Measurements from ENCODE around the gene SCART1. TPM values are rescaled to one million over a fixed set of nuclear protein-coding genes. Genes with fewer than 3 reads are reported as not detected.
A peak's percentile ranks its signal among the peaks of the same experiment; 100 is the strongest.
"Not testable (repeated sequence)": the region's sequence is repeated elsewhere in the genome, so short reads cannot be mapped to it uniquely, and the experiment has no call there.

Gene SCART1
- polyA plus RNA-seq, 6 donors from 2014 or later, result 0.08 TPM; not detected in 5

DNA sequence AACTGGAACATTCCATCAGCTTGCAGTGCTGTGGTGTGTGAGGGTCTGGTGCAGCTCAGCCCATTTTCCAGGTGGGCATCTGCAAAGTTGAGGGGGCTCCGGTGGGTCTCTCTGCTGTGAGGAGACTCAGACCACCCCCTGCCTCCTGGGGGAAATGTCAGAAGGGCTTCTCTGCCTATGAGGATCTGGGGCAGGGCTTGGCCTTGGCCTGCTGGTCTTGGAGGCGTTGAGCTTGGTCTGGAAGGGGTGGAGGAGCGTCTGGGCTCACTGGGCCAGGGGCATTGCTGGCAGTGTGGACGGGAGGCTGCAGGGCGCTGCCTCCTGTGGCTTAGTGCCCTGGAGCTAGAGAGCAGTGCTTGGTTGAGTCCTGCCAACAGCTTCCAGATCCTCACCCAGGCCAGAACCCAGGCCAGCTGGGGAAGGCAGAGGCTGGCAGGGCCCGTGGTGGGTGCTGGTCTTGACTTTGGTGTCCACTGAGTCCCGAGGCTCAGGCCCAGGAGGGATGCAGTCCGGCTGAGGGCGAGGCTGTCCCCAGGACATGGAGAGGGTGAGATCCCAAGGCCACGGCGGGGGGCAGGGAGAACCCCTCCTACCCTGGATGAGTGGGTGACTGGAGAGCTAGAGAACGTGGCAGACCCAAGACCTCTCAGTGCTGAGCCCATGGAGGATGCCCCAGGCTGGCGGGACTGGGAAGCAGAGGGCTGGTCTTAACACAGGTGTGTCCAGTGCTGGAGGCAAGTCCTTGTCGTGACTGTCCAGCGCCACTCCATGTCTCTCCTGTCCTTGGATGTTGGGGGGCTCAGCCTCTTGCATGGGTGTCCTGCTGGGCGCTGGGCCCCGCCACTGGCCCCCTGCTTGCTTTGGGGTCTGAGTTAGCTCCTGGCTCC is 32.2 kb upstream of the SCART1 start:
- no peak for DNase-seq

DNA sequence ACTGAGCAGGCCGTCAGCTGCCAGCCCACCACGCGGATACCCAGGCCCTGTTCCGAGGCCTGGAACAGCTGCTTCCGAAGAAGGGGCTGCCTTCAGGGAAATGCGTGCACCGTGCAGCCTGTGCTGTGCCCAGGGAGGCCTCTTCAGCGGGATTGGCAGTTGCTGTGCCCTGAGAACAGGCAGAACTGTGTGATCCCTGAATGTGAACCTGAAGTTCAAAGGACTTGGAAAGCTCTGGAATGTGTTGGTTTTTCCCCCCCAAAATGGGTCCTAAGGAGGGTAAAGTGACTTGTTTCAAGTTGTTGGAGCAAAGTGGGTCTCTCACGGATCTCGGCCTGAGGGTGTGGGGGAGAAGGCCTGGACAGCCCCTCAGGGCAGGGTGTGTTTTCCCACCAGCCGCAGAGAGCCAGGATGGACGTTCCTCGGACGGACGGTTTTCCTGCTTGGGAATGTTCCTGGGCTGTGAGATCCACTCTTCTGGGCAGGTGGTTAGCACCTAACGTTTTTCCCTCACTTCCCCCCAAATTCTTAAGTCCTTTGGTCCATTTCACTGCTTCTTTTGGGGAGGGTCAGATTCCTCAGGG is 31.4 kb upstream of the SCART1 start:
- peak overlapping the region in 1 of 6 donors; percentile 34 for H3K27ac Mint-ChIP-seq
- ATAC-seq (ENCODE audit: low read depth in 2 of 2), result no peak
- peaks cover 0 to 8% of the 10 kb centered on the region in 2 donors for H3K36me3 Mint-ChIP-seq
- H3K27me3 Mint-ChIP-seq, result no peaks in the 10 kb centered on the region
- H3K9me3 Mint-ChIP-seq, result no peaks in the 10 kb centered on the region
- H3K4me1 Mint-ChIP-seq, result peaks cover 6 to 10% (median 10%) of the 10 kb centered on the region in 3 donors
- peak overlapping the region in 5 of 8 donors; percentile 29 to 78 (median 54) for H3K4me3 Mint-ChIP-seq
- DNase-seq, result no peak

More for the DNA sequence above, 32.2 kb upstream of the SCART1 start:
- no peak for ATAC-seq (ENCODE audit: low read depth in 2 of 2)
- Mint-ChIP-seq H3K27ac (peak overlapping the region in 2 of 6 donors; percentile 74 to 95), H3K36me3 (peaks cover 0 to 8% of the 10 kb centered on the region in 2 donors), H3K9me3 (no peaks in the 10 kb centered on the region), H3K4me3 (peak overlapping the region in 5 of 8 donors; percentile 16 to 78 (median 31)), H3K4me1 (peaks cover 6 to 10% (median 10%) of the 10 kb centered on the region in 3 donors), H3K27me3 (no peaks in the 10 kb centered on the region)

DNA sequence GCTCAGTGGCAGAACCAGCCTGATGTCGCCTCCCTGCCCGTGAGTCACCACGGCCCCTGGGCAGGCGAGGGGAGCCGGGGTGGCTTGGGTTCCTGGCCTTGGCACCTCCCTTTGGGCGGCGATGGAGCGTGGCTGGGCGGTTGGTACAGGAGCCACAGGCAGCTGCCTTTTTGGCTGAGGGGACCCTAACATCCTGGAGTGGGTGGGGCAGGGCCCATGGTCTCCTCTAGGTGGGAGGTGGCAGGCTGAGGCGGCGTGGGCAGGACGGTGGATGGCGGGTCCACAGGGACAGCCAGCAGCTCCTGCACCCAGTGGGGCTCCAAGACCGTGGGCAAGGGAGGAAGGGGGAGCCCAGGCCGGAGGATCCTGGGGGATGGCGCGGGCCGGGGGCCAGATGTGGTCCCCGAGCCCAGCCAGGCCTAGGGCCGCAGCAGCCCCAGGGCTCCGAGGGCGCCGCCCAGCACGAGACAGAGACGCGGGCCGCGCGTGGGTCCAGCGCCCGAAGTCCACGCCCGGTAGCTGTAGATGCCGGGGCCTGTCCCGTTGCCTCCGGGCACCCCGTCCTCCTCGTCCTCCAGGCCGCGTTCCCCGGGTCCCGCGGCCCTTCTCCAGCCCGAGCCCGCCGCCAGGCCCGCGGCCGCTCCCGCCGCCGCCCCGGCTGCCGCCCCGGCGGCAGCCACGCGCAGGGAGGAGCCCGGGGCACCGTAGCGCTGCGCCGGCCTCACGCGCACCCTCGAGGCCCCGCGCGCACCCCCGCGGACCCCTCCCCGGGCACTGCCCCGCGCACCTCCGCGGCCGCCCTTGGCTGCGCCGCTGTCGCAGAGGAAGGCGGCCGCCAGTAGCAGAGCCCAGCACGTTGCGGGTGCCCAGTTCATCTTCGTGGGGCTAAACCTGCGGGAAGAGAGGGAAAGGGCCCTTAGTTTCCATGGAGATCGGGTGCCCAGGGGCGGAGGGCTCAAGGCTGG is 30.7 kb upstream of the SCART1 start:
- Mint-ChIP-seq H3K9me3 (peaks cover 0 to under 1% (median 0%) of the 10 kb centered on the region in 7 donors), H3K4me1 (peaks cover 6 to 10% (median 10%) of the 10 kb centered on the region in 3 donors), H3K27ac (peak overlapping the region in 3 of 6 donors; percentile 34 to 47 (median 37)), H3K36me3 (peaks cover 0 to 8% of the 10 kb centered on the region in 2 donors), H3K27me3 (no peaks in the 10 kb centered on the region), H3K4me3 (peak overlapping the region in 6 of 8 donors; percentile 56 to 84 (median 73))
- ATAC-seq (ENCODE audit: low read depth in 2 of 2) (peak; percentile 53 to 68), DNase-seq (no peak)

DNA sequence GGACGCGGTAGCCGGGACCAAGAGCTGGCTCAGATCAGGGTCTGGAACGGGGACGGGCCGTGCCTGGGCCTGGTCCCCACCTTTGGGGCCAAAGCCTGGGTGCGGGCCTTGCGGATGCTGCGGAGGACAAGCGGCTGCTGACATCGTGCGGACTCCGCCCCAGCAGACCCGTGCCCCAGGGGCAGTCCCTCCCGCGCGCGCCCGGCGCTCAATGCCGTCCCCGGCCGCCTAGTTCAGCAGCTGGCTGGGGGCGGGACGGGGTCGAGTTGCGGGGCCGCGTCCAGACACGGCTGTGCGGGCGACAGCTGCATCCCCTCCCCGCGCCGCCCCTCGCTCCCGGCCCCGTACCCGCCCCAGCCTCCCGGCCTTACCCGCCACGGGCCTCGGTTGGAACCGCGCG is 29.6 kb upstream of the SCART1 start:
- H3K27me3 Mint-ChIP-seq, DNase-seq, H3K27ac Mint-ChIP-seq, H3K9me3 Mint-ChIP-seq, H3K36me3 Mint-ChIP-seq, H3K4me1 Mint-ChIP-seq: not testable (repeated sequence)
- H3K4me3 Mint-ChIP-seq, result peak overlapping the region in 1 of 8 donors; percentile 78
- ATAC-seq (ENCODE audit: low read depth in 2 of 2), result peak; percentile 30 to 51

DNA sequence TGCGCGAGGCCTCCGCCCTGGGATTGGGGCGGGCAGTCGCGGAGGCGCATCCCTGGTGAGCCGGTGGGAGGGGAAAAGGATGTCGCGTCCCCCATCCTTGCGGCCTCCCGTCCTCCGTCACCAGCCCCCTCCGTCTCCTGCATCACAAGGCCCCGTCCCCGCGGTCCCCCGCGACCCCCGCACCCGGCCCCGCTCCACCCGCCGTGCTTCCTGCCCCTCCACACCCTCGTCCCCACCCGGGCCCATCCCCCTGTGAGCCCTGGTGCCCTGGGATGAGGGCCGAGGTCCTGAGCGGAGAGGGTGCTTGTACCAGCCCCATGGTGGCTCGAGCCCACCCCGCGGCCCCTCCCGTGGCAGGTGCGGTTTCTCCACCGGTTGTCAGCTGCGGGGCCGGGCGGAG is 29.1 kb upstream of the SCART1 start, which contains the start of gene SPRN:
TSS of gene SPRN (minus strand) at position 25 of the 400 bp plus-strand sequence. CDS start 944 bp downstream, outside the sequence.
- not testable (repeated sequence) for DNase-seq, H3K27me3 Mint-ChIP-seq, H3K4me1 Mint-ChIP-seq, H3K36me3 Mint-ChIP-seq
- Mint-ChIP-seq H3K4me3 (peak within 1 kb of the TSS in 6 of 8 donors; percentile 56 to 84 (median 73)), H3K9me3 (peaks cover 0 to 14% (median 8%) of the 10 kb centered on the region in 7 donors), H3K27ac (peak within 1 kb of the TSS in 2 of 6 donors; percentile 37 to 47)
- peak in 1 of 2 donors; percentile 12 for ATAC-seq (ENCODE audit: low read depth in 2 of 2)

DNA sequence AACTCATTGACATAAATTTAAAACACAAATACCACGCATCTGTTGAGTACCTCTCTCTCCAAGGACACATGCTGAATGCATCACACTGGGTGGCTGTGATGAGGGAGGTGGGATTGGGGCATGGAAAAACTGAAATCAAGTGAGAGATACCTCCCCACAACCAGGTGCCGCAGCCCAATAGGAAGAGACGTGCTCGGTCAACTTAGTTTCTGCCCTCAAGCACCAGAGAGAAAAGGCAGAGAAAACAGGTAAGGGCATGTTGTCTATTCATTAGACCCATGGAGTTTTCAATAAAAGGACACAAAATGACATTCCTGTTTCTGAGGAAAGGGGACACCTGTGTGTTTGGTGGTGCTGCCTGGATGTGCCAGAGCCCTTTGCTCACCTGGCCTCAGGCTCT is 24.2 kb upstream of the SCART1 start:
- ATAC-seq (ENCODE audit: low read depth in 2 of 2), result not testable (repeated sequence)

DNA sequence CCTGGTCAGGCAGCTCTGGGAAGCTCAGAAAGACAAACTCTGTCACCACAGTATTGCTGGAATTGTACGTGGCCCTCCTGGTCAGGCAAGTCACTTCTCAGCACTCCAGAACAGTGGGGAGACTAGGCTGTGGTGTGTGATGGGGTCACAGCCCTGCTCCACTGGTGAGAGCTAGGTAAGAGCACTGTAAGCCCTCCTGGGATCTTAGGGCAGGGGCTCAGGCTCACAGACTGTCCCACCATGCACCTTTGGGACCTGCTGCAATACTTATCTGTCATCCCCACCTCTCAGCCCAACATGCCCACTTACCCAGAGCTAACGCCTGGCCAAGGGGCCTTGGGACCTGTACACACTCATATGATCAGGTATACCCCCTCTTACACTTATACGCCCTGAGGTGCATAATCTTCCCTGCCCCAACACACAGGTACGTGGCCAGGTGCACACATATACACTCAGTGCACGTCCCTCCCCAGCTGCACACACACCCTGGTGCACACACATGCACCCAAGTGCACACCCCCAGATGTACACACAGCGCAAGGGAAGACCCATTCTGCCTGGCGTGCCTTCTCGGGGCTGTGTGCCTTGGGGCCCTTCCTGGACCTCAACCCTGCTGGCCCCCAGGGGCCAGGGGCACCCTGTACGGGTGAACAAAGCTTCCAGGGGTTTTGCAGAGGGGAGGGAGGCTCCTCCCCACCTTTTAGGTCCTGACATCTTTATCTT is 21.7 kb upstream of the SCART1 start:
- not testable (repeated sequence) for ATAC-seq (ENCODE audit: low read depth in 2 of 2); H3K36me3 Mint-ChIP-seq; DNase-seq; H3K4me3 Mint-ChIP-seq; H3K4me1 Mint-ChIP-seq; H3K27ac Mint-ChIP-seq
- peaks cover 5 to 12% (median 7%) of the 10 kb centered on the region in 3 donors for H3K27me3 Mint-ChIP-seq
- H3K9me3 Mint-ChIP-seq, result peaks cover 0 to 20% (median 9%) of the 10 kb centered on the region in 7 donors

More for the DNA sequence above, 24.2 kb upstream of the SCART1 start:
- not testable (repeated sequence) for DNase-seq, H3K27me3 Mint-ChIP-seq, H3K4me3 Mint-ChIP-seq, H3K4me1 Mint-ChIP-seq, H3K36me3 Mint-ChIP-seq
- Mint-ChIP-seq H3K27ac (peak overlapping the region in 2 of 6 donors; percentile 34 to 64), H3K9me3 (peaks cover 0 to 15% (median 9%) of the 10 kb centered on the region in 7 donors)

DNA sequence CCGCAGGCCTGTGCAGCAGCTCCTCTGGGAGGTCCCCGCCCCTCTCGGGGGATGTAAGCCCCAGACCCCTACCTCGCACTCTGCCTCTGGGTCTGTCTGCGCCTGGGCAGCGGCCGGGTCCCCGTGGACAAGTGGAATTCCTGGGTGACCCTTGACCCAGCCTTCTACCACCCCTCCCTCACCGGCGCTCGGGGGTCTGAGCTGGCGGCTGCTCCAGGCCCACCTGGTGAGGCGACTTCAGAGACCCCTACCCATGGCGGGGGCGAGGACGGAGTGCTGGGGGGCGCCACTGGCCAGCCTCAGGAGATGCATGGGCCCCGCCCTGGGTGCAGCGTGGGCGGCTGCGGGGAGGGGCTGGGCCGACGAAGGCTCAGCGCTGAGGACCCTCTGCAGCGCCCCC is 21.0 kb upstream of the SCART1 start:
- DNase-seq; H3K4me3 Mint-ChIP-seq; H3K36me3 Mint-ChIP-seq; H3K27ac Mint-ChIP-seq; H3K4me1 Mint-ChIP-seq; ATAC-seq (ENCODE audit: low read depth in 2 of 2): not testable (repeated sequence)
- Mint-ChIP-seq H3K9me3 (peaks cover 0 to 22% (median 9%) of the 10 kb centered on the region in 7 donors), H3K27me3 (peaks cover 5 to 12% (median 7%) of the 10 kb centered on the region in 3 donors)

DNA sequence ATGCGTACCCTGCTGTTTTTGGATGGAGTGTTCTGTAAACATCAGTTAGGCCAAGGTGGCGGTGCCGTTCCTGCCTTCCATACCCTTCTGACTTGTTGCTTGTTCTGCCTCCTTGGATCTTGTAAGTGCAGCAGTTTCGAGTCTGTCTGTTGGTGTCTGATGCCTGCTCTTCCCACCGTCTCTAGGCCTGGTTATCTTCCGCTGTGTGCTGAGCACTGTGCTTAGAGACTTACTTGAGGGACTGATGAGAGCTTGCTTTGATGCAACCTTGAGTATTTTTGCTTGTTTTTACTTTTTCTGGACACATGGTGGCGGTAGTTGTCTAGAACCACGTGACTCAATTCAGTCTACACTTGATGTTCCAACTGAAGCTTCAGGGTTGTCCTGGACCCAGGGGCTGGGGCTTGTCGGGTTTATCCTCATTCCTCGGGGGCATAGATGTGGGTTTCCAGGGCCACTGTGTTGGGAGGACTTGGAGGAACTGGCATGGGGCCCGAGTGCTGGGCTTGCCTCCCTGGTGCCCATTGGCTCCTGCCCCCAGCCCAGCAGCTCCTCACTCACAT is 15.0 kb upstream of the SCART1 start:
- H3K27ac Mint-ChIP-seq, result no peak overlapping the region
- ATAC-seq (ENCODE audit: low read depth in 2 of 2) (no peak), DNase-seq (no peak)
- H3K4me3 Mint-ChIP-seq, result no peak overlapping the region
- peaks cover 9 to 20% (median 10%) of the 10 kb centered on the region in 3 donors for H3K4me1 Mint-ChIP-seq
- H3K9me3 Mint-ChIP-seq, result peaks cover 0 to 9% (median 4%) of the 10 kb centered on the region in 7 donors
- peaks cover 7 to 13% (median 10%) of the 10 kb centered on the region in 3 donors for H3K27me3 Mint-ChIP-seq
- H3K36me3 Mint-ChIP-seq, result peaks cover 0 to 8% of the 10 kb centered on the region in 2 donors

DNA sequence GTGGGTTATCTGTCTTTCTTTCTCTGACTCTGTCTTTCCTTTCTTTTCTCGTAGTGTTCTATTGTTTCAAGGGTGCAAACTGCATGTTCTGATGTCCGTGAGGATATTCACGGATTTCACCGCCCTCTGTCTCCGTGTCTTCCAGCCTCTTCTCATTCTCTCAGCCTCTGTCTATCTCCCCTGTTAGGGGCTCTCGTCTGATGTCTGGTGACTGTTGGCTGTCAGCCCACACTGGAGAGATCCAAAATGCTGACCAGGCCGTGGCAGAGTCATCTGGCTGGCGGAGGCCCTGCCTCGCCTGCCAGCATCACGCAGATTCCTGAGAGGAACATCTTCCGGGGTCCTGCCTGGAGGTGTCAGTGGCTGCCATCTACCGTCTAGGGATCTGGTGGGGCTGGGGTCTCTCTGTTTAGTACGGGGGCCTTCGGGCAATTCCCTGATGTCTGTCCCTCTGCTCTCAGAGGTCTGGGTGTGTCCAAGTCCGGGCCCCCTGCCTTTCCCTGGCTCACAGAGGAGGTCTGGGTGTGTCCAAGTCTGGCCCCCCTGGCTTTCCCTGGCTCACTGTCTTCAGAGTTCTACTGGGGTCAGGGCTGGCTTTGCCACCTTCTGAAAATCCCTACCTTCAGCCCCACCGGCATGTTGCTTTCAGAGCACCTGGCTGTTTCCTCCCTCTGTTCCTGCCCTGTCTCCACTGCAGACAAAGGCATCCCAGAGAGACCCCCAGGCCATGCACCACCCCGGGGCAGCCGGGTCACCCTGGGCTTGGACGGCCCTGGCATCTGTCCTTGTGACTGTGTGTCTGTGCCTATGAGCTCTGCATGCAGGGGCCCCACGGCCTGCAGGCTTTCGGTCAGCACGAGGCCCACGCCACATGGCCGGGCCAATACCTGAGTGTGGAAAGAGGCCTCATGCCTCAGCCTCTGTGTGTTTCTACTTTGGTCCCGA is 14.0 kb upstream of the SCART1 start:
- Mint-ChIP-seq H3K27ac (peak overlapping the region in 1 of 6 donors; percentile 15), H3K27me3 (peaks cover 7 to 13% (median 10%) of the 10 kb centered on the region in 3 donors), H3K4me1 (peaks cover 9 to 20% (median 10%) of the 10 kb centered on the region in 3 donors), H3K4me3 (no peak overlapping the region), H3K36me3 (peaks cover 0 to 8% of the 10 kb centered on the region in 2 donors), H3K9me3 (peaks cover 0 to 11% (median 4%) of the 10 kb centered on the region in 7 donors)
- DNase-seq (no peak), ATAC-seq (ENCODE audit: low read depth in 2 of 2) (no peak)

Data from naive B cell (primary cell).